Activated T-cell treated with anti-CD3 and anti-CD28 coated beads, Interleukin-2, amount 50 U/mL, for 48 hours (primary cell): Measurements from ENCODE around the gene MFF.
A peak's percentile ranks its signal among the peaks of the same experiment; 100 is the strongest.

Source experiments
- DNase-seq, 2 experiments: peaks; one replicate each; pipeline ENCODE4 v3.0.0-alpha.2; 2020

MFF gene, protein sequence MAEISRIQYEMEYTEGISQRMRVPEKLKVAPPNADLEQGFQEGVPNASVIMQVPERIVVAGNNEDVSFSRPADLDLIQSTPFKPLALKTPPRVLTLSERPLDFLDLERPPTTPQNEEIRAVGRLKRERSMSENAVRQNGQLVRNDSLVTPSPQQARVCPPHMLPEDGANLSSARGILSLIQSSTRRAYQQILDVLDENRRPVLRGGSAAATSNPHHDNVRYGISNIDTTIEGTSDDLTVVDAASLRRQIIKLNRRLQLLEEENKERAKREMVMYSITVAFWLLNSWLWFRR

GRCh38 chr2:227324995-227325838 lies at the start of gene MFF:
Gene MFF (plus strand): TSS chr2:227325251. CDS start chr2:227330666, 5,415 bp downstream.
- DNase-seq: peak; percentile 93 to 95

DNA sequence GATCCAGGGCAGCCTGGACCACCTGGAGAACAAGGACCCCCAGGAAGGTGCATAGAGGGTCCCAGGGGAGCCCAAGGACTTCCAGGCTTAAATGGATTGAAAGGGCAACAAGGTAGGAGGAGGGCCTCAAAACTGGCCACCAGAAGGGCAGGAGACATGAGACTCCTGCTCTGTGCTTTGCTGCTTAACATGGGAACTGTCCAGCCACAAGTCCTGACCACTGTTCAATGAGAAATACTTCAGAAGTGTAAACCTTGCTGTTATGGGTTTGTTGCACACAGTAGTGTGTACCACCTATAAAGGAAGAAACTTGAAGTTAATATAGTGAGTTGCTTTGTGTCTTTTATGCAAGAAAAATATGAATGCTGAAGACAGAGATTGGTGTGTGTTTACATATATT lies 44.2 kb upstream of the MFF start:
- DNase-seq: no peak

DNA sequence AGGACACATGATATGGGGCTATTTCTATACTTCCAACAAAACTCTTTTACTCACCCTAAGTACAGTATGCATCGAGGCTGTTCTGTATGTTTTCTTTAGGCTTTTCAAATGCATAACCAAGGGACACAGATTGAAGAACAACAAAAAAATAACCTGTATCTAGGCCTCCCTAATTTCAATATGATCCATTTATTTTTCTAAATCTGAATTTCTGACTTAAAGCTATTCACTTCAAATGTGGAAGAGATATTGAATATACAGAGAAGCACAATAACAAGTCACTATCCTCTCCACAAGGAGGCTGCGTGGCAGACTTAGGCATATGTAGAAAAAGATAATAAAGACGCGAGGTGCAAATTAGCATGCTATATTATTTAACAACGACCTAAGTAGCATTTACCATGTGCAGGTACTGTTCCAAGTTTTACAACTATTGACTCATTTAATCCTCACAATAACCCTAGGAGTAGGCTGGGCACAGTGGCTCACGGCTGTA lies 39.3 kb upstream of the MFF start:
- DNase-seq: no peak

DNA sequence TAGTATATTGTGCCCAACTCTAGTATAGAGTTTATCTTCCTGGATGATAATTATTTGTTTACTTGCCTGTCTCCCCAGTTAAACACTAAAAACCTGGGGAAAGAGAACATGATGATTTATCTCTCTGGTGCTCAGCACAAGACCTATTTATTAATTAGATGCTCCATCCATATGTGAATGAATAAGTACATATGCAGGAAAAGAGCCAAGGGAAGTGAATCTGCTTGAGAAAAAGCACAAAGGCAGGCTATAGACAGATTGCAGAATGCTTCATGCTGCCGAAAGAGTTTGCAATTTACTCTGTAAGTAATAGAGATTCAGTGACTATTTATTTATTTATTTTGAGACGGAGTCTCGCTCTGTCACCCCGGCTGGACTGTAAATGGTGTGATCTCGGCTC lies 37.3 kb upstream of the MFF start:
- DNase-seq: no peak

DNA sequence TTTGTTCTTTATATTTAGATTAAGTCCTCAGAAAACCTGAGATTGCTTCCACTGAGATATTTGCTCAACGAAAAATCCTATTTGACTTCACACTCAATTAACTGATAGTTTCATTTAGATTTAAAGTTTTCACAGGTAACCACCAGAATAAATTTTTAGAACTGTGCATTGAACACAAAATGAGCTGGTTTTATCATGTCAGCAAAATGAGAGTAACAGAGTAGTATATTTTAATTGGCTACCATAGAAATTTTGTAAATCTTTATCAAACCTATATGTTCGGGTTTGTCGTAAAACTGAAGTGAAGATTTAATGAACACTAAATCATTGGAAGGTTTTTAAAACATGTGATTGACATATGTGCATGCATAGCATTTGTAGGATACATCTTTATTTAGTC lies 32.7 kb upstream of the MFF start:
- no peak for DNase-seq

- DNase-seq: no peak
Observed at GRCh38 chr2:227293531-227293930, 31.5 kb upstream of the MFF start.

DNA sequence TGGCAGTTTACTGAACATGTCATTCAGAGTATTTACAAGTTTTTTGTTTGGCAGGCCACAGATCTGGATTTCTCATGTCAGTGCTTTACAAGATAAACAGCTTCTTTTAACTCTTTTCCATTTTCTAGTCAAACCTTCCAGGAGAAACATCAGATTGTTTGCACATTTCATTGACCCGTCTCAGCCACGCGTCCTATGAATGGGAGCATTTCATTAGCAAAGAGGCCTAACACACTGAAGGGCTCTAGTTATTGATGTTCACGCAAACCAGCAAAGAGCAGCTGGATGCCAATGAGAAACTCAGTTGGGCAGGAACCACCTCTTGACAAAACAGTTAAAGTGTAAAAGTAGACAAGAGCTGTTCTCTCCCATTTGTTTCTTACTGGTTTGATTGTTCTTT lies 29.2 kb upstream of the MFF start:
- no peak for DNase-seq

- no peak for DNase-seq
Observed at GRCh38 chr2:227296671-227297405, 28.2 kb upstream of the MFF start.

GRCh38 chr2:227301523-227301922 lies 23.5 kb upstream of the MFF start:
- no peak for DNase-seq

- no peak for DNase-seq
Observed at GRCh38 chr2:227308784-227309183, 16.3 kb upstream of the MFF start.

- no peak for DNase-seq
Observed at GRCh38 chr2:227310756-227311110, 14.3 kb upstream of the MFF start.

DNA sequence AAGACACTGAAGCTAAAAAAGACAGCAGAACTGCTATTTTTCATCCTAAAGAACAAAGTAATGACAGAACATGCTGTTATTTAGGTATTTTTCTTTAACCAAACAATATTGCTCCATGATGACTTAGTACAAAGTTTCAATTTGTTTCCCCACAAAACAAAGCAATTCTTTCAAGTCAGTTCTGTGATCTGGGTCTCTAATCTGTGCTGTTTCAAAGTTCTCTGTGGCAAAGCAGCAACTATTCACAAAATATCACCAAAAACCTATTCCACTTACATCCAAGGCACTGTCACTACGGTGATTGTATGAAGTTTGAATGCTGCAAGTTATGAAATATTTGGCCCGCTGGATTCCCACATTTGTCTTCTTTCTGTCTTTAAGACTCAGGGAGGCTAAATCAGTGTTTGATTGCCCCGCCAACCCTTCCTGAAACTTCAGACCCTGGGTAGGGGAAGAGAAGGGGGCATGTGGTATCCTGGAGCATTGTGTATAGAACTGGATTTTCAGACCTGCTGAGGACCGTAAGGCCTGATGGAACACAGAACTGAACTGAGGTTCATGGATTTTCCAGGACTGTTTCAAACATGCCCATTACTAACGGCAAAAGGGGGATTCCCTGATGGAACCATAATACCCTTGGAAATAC lies 13.1 kb upstream of the MFF start:
- DNase-seq: no peak

DNA sequence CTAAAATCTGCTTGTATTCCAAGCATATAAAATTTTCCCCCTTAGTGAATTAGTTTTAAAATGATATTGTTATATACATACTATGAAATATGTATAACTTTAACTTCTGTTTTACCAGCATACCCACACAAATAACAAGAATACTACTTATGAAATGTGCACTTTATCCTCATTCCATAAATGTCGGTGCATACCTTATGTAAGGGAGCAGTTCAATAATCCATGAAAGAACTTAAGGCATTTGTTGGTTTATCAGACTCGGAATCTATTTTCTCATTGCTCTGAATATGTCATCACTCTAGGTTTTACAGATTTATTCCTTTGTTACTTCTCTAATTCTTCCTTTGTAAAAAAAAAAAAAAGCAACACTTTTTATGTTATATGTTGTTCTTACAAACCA lies 12.5 kb upstream of the MFF start:
- no peak for DNase-seq

DNA sequence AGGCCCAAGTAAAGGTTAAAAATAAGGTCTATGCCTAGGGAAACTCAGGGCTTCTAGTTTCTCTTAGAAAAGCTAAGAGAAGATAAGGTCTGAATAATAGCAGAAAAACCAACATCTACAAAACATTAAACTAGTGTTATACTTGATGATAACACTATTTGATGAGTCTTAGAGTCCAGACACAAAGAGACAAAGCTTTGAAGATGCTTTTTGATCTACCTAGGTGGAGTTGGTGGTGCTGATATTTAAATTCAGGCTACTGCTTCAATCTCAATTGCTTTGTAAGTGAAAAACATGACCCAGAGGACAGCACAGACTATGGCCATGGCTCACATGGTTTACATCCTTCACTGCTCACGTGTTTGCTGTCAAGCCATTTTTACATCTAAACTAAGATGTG lies 11.7 kb upstream of the MFF start:
- no peak for DNase-seq

DNA sequence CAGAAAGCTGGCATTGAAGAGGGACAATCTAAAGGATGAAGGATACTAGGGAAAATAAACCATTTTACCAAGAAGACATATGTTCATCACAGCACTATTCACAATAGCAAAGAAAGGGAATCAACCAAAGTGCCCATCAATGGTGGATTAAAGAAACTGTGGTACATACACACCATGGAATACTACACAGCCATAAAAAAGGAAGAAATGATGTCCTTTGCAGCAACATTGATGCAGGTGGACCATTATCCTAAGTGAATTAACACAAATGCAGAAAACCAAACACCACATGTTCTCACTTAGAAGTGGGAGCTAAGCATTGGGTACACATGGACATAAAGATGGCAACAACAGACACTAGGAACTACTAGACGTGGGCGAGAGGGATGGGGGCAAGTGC lies 7.2 kb upstream of the MFF start:
- DNase-seq: no peak

DNA sequence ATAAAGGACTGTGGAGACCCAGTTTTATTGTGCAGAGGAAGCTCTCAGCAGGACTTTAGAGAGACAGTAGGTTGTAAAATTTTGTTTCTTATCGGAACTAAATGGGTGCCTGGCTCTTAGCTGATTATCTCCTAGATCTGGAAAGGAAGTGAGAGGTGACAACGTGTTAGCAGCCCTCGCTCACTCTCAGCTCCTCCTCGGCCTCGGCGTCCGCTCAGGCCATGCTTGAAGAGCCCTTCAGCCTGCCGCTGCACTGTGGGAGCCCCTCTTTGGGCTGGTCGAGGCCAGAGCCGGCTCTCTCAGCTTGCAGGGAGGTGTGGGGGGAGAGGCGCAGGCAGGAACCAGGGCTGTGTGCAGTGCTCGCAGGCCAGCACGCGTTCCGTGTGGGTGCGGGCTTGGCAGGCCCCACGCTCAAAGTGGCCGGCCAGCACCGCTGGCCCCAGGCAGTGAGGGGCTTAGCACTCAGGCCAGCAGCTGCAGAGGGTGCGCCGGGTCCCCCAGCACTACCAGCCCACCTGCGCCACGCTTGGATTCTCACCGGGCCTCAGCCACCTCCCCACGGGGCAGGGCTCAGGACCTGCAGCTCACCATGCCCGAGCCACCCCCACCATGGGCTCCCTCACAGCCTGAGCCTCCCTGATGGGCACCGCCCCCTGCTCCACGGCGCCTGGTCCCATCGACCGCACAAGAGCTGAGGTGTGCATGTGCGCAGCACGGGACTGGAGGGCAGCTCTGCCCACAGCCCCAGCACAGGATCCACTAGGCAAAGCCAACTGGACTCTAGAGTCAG lies 4.6 kb upstream of the MFF start:
- no peak for DNase-seq

GRCh38 chr2:227322530-227323205 lies 2.4 kb upstream of the MFF start:
- no peak for DNase-seq

DNA sequence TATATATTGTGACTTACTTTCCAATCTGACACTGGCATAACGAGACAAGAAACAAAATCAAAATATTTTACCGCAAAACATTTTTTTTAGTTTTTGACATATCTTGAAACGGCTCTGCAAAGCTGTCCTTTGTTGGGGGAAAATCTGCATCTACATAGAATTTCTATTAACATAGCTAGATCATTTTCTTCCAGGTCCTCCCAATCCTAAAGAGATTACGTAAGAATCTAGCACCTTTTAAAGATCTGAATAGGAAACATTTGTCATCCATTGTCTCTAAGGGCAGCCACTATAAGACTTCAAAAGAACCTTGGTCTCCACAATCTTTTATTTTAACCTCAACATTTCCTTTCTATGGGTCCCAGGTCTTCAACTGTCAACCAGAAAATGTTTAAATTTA lies 1.2 kb upstream of the MFF start:
- DNase-seq: no peak

- DNase-seq: peak in 1 of 2 experiments; percentile 27
Observed at GRCh38 chr2:227324642-227324994, 433 bp upstream of the MFF start.

- no peak for DNase-seq
Observed at GRCh38 chr2:227325839-227326195, 766 bp downstream of the MFF start.

DNA sequence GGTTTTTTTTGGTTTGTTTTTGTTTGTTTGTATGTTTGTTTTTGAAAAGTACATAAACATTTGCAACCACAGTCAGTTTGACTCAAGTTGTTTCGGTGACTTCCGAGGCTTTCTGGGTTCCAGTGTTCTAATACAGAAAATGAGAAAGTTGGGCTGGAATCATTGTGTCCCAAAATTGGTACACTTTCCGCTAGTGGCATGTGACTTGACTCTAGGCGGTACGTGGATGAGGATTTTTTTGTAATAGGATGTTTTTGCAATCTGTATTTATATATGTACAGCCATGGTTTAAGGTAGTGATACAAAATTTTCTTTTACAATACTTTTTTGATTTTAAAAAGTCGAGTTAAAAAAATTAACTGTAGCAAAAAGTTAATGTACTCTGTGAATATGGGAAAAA lies 1.7 kb downstream of the MFF start:
- no peak for DNase-seq

- DNase-seq: no peak
Observed at GRCh38 chr2:227335713-227336112, 10.7 kb downstream of the MFF start.
